GM10266 (cell line): Measurements from ENCODE around the gene TPSG1.

Experiments
- DNase-seq: peaks from one replicate; pipeline ENCODE4 v3.0.0; 2012; ENCODE audit errors: extremely low spot score
- CTCF ChIP-seq: IDR thresholded peaks from 2 replicates; pipeline ENCODE4 v1.5.1; 2012; ENCODE audit warnings: mild to moderate bottlenecking, low read depth; ENCODE audit not compliant: control insufficient read depth, insufficient read depth; ENCODE audit errors: missing control alignments

TPSG1 gene

DNA sequence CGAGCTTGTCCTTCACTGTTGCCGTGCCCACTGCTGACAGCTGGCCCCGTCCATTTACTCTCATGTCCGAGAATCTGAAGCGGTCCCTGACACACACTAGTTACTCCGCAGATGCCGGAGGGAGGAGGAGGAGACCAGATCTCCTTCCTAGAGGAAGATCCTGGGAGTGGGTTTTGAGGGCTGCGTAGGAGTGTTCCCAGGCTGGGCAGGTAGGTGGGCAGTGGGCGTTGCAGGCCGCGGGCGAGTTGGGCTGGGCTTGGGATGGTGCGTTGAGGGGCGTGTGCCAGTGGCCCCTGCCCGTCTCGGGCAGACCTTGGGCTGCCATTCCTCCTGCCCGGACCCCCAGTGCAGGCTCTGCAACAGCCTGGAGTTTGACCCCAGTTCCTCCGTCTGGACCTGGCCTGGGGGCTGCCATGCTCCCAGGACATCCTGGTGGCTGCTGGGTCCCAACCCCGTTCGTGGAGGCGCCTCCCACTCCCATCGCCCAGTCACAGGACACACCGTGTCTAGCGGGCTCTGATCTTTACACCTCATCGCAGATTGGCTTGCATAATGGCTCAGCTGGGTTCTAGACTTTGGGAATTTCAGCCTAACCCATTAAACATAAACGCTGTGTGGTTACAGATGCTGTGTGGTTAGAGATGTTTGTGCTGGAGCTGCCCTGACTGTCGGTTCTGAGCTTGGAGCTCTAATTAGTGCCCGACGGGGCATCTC, 49.3 kb downstream of the TPSG1 start:
- DNase-seq: no peak
- TF ChIP-seq CTCF: no peak

DNA sequence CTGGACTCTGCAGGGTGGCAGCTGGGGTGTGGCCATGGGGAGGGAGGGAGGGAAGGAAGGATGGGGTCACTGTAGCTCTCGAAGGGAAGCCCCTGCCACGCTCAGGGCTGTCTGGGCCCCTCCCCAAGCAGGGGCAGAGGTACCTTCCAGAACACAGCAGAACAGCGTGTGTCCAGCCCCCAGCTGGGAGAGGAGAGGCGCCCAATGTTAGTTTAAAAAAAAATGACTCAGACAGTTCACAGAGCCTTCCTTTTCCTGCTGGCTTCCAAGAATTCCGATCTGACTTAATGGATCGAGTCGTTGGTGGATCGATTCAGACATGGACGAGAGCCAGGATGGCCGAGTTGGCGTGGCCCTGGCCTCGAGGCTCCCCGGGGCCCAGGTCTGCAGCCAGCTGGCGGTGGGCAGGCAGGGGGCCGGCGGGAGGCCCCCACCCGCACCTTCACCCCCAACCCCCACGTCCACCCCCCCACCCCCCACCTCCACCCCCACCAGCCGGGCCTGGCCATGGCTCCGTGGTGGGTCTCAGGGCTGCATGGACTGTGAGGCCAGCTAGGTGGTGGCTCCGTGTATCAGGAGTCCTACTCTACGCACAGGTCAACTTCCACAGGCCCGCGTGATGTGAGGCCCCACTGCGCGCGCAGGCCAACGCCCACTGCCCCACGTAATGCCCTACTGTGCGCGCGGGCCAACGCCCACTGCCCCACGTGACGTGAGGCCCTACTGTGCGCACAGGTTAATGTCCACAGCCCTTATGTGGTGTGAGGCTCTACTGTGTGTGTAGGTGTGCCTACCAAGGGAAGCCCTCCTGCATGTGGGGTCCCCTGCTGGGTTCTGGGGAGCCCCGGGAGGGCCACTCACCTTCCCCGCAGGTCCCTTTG, 50.4 kb downstream of the TPSG1 start:
- no peak for TF ChIP-seq CTCF
- no peak for DNase-seq

- no peak for TF ChIP-seq CTCF
- DNase-seq: no peak
Measured at GRCh38 chr16:1173788-1174451, 51.1 kb downstream of the TPSG1 start.

DNA sequence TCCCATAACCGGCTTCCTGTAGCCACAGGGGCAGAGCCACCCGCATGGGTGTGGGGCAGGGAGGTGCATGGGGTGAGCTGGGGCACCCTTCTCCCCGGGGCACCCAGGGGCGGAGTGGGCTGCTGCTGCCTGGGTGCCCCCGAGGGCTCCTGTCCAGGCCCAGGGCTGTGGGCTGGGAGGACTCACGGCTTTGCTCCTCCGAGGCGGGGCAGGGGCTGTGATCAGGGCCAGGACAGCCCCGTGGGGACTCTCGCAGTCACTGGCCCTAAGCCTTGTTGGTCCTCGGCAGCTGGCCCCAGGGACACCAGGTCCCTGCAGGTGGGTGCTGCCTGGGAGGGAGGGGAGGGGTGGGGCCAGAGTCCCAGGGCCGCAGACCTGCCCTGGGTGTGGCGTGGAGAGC, 52.4 kb downstream of the TPSG1 start:
- no peak for TF ChIP-seq CTCF
- no peak for DNase-seq

DNA sequence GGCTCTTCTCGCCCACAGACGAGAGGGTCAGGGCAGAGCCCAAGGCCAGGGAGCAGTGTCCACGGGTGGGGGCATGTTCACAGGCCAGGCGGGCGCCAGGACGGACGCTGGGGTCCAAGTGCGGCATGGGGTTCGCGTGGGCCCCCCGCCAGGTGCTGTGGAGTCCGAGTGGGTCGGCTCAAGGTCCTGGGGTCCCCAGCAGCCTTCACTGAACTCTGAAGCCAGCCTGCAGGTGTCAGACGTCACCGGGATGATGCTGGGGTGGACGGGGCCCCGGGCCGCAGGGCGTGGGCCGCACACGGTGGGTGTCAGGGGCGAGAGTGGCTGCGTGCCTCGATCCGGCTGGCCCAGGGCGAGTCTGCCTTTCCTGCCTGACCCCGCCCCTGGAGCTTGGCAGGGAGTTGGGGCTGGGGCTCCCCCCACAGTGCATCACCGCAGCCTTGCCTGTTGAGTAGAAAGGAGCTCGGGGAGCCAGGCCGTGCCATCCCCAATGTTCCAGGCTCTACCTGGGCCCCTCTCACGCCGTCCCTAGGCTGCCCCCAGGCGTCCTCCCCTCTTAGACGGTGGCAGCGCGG, 53.1 kb downstream of the TPSG1 start:
- no peak for TF ChIP-seq CTCF
- no peak for DNase-seq
